Epithelial cell of esophagus (primary cell): ENCODE results near the gene NLGN1.

Source experiments
- DNase-seq: peaks from one replicate; pipeline ENCODE4 v3.0.0; 2010; ENCODE audit warnings: low read depth
- H3K4me3 ChIP-seq: 2 replicates; pipeline ENCODE4 v1.5.1; 2011; ENCODE audit warnings: mild to moderate bottlenecking, low read length, control low read depth
- TF ChIP-seq, protein P1 (sequence below): IDR thresholded peaks from 2 replicates; pipeline ENCODE4 v1.5.1; 2011; ENCODE audit warnings: low read depth, mild to moderate bottlenecking, low read length, control low read depth, inconsistent platforms; ENCODE audit not compliant: insufficient read depth; ENCODE audit errors: missing control alignments

NLGN1 gene

DNA sequence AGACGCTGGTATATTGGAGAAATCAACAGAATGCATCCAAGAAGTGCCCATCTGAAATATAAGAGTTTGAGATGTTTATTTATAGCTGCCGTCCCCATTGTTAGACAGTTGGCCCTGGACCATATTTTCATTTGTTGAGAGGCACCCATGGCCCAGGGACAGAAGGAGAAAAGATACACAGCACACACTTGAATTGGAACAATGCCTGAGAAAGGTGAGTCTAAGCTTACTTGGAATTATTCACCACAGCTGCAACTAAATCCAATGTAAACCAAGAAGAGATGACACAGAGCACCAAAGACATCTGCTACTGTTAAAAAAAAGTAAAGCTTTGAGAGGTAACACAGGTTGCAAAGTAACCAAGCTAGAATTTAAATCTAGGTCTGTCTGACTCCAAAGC lies 936.1 kb downstream of the NLGN1 start:
- DNase-seq, result no peak
- H3K4me3 ChIP-seq, result no peak overlapping the region
- TF ChIP-seq, protein P1, sequence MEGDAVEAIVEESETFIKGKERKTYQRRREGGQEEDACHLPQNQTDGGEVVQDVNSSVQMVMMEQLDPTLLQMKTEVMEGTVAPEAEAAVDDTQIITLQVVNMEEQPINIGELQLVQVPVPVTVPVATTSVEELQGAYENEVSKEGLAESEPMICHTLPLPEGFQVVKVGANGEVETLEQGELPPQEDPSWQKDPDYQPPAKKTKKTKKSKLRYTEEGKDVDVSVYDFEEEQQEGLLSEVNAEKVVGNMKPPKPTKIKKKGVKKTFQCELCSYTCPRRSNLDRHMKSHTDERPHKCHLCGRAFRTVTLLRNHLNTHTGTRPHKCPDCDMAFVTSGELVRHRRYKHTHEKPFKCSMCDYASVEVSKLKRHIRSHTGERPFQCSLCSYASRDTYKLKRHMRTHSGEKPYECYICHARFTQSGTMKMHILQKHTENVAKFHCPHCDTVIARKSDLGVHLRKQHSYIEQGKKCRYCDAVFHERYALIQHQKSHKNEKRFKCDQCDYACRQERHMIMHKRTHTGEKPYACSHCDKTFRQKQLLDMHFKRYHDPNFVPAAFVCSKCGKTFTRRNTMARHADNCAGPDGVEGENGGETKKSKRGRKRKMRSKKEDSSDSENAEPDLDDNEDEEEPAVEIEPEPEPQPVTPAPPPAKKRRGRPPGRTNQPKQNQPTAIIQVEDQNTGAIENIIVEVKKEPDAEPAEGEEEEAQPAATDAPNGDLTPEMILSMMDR, result no peak

DNA sequence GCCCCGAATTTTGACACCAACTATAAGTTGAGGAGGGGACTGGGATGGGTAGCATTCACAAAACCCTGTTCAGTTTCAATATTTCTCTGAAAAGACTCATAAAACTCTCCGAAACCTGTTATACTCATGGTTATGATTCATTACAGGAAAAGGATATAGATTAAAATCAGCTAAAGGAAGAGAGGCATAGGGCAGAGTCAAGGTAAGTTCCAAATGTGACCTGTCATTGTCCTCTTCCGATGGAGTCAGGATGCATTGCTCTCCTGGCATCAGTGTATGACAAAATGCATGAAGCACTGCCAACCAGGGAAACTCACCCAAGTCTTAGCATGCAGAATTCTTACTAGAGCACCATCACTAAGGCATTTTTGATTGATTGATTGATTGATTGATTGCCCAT lies 936.6 kb downstream of the NLGN1 start:
- TF ChIP-seq, protein P1, result no peak
- DNase-seq, result no peak
- no peak overlapping the region for H3K4me3 ChIP-seq

DNA sequence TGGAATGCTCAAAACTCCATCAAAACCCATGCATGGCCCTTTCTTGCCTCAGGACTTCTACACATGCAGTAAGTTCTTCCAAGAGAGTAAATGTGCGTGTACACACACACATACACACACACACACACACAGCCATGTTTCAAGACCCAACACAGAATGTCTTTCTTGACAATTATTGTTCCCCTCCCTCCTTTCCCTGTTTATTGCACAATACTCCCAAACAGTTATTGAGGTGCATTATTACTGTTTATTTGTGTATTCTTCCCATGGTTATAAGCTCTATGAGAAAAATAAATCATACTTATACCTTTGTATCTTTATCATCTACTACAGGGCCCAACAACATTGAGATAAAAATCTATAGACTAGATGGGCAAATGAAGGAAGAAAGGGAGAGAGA lies 937.8 kb downstream of the NLGN1 start:
- TF ChIP-seq, protein P1, result no peak
- no peak overlapping the region for H3K4me3 ChIP-seq
- no peak for DNase-seq

DNA sequence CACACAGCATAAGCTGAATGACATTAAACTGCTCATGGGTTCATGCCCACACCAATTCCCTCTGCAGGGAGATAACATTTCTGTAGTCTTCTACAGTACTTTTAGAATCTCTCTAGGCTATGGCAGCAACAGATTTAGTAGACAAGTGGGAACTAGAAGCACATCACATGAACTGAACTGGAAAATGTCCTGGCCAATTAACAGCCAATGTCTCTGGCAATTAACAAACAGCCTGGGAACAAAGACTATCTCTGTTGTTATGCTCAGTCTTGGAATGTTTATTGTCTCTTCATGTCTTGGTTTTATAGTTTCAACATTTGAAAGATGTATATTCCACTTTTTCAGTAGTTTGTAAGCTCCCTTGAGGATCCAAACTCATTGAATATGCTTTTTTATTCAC lies 938.4 kb downstream of the NLGN1 start:
- DNase-seq, result no peak
- TF ChIP-seq, protein P1, result no peak
- no peak overlapping the region for H3K4me3 ChIP-seq
